ENCODE results near the gene FSHR.

The FSHR gene

DNA sequence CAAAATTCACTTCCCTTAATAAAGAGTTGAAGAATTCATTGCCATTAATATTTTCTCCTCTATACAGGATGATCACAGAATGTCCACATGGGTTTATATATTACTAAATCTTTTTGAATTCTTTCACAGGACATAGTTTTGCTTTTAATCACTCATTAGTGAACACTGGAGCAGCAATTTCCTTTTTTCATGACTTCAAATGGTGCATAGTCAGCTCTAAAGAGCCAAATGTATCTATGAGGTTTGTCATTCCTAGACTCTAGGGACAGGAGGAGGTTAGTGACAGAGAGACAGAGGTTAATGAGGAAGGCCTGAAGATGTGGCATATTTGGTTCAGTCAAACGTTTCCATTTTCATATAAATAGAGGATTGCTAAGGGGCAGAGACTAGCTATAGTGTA, 111.8 kb downstream of the FSHR start:
- Histone ChIP-seq H3K27ac (ENCODE audit: low read depth, low read length) (no peak overlapping the region), H2AK5ac (ENCODE audit: low read length) (no peak overlapping the region), H3K4me2 (ENCODE audit: low read length) (no peak overlapping the region), H2BK120ac (ENCODE audit: insufficient read depth, low read length, poor library complexity) (no peak overlapping the region), H3K23ac (ENCODE audit: low read length) (no peak overlapping the region), H3K27me3 (ENCODE audit: insufficient read depth, low read length) (no peaks in the 10 kb centered on the region), H3K36me3 (ENCODE audit: control insufficient read depth in 1 of 2, insufficient read depth in 2 of 2, low read length in 2 of 2) (no peaks in the 10 kb centered on the region), H3K14ac (ENCODE audit: low read length) (no peak overlapping the region), H4K12ac (ENCODE audit: low read depth, low read length) (no peak overlapping the region), H2BK5ac (ENCODE audit: low read depth, low read length, poor library complexity) (no peak overlapping the region), H3K9ac (ENCODE audit: low read length) (no peak overlapping the region), H3K4me1 (ENCODE audit: control insufficient read depth in 1 of 2, insufficient read depth in 2 of 2, low read length in 2 of 2) (no peaks in the 10 kb centered on the region), H3K79me1 (ENCODE audit: low read length) (no peaks in the 10 kb centered on the region), H3K18ac (ENCODE audit: low read length) (no peak overlapping the region), H4K8ac (ENCODE audit: low read depth, low read length) (no peak overlapping the region), H2AFZ (ENCODE audit: insufficient read depth, low read length, poor library complexity) (no peak overlapping the region), H4K91ac (ENCODE audit: low read depth, low read length) (no peak overlapping the region), H3K9me3 (ENCODE audit: insufficient read depth, low read depth, low read length) (no peaks in the 10 kb centered on the region), H2BK12ac (ENCODE audit: low read length) (no peak overlapping the region), H3K79me2 (ENCODE audit: control insufficient read depth, insufficient read depth, low read length, poor library complexity) (no peaks in the 10 kb centered on the region), H3K4ac (ENCODE audit: low read depth, low read length) (no peak overlapping the region), H3K4me3 (ENCODE audit: low read depth, low read length) (no peak overlapping the region)
- no CpG with 5 or more reads among the region's 1 CpG for WGBS (ENCODE audit: extremely low coverage, insufficient coverage, insufficient read length)
- DNase-seq, result no peak

DNA sequence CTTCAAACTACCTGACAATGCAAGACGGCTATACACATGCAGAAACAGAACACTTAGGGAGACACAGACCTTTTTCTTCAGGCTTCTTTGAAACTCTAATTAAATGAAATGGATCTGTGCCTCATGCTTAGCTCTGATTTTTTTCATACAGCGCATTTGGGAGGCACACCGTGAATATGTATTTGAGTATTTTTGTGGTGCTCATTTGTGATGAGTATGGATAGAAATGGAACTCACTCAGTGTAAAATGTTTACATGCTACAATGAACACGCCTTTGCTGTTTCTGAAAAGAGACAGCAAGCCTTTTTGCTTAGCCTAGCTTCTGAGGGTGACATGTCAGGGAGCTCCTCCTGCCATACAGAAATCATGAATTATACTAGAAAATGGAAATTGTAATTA, 113.3 kb downstream of the FSHR start:
- no peak for DNase-seq
- no peak overlapping the region for H4K91ac ChIP-seq (ENCODE audit: low read depth, low read length)
- no peak overlapping the region for H3K4me2 ChIP-seq (ENCODE audit: low read length)
- no peak overlapping the region for H3K9ac ChIP-seq (ENCODE audit: low read length)
- H3K4me1 ChIP-seq (ENCODE audit: control insufficient read depth in 1 of 2, insufficient read depth in 2 of 2, low read length in 2 of 2), result no peaks in the 10 kb centered on the region
- no peak overlapping the region for H3K4ac ChIP-seq (ENCODE audit: low read depth, low read length)
- no peak overlapping the region for H3K14ac ChIP-seq (ENCODE audit: low read length)
- H3K9me3 ChIP-seq (ENCODE audit: insufficient read depth, low read depth, low read length), result no peaks in the 10 kb centered on the region
- WGBS (ENCODE audit: extremely low coverage, insufficient coverage, insufficient read length), result no CpG with 5 or more reads among the region's 4 CpGs
- no peak overlapping the region for H4K8ac ChIP-seq (ENCODE audit: low read depth, low read length)
- no peaks in the 10 kb centered on the region for H3K79me1 ChIP-seq (ENCODE audit: low read length)
- H4K12ac ChIP-seq (ENCODE audit: low read depth, low read length), result no peak overlapping the region
- no peak overlapping the region for H2AK5ac ChIP-seq (ENCODE audit: low read length)
- no peaks in the 10 kb centered on the region for H3K27me3 ChIP-seq (ENCODE audit: insufficient read depth, low read length)
- H3K36me3 ChIP-seq (ENCODE audit: control insufficient read depth in 1 of 2, insufficient read depth in 2 of 2, low read length in 2 of 2), result no peaks in the 10 kb centered on the region
- H3K27ac ChIP-seq (ENCODE audit: low read depth, low read length), result no peak overlapping the region
- H3K79me2 ChIP-seq (ENCODE audit: control insufficient read depth, insufficient read depth, low read length, poor library complexity), result no peaks in the 10 kb centered on the region
- H2BK12ac ChIP-seq (ENCODE audit: low read length), result no peak overlapping the region
- H2AFZ ChIP-seq (ENCODE audit: insufficient read depth, low read length, poor library complexity), result no peak overlapping the region
- no peak overlapping the region for H3K18ac ChIP-seq (ENCODE audit: low read length)
- no peak overlapping the region for H2BK120ac ChIP-seq (ENCODE audit: insufficient read depth, low read length, poor library complexity)
- no peak overlapping the region for H3K23ac ChIP-seq (ENCODE audit: low read length)
- H3K4me3 ChIP-seq (ENCODE audit: low read depth, low read length), result no peak overlapping the region
- no peak overlapping the region for H2BK5ac ChIP-seq (ENCODE audit: low read depth, low read length, poor library complexity)

DNA sequence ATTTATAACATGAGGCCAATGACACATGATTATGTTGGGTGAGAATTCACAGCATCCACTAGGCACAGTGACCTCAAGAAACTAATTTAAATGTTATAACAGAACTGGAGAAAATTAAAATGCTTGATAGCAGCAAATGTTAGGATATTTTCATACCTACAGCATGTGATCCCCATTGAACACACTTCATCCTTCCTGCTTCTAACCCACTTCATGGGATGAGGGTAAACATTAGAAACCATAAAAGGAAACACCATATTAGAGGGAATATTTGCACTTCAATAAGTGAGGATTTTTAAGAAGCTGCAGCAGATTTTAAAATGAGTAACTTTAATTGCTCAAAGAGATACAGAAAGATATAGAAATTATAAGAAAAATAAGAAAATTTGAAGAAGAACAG, 117.1 kb downstream of the FSHR start:
- no peak overlapping the region for H3K4me3 ChIP-seq (ENCODE audit: low read depth, low read length)
- no peak overlapping the region for H3K18ac ChIP-seq (ENCODE audit: low read length)
- H3K79me2 ChIP-seq (ENCODE audit: control insufficient read depth, insufficient read depth, low read length, poor library complexity), result no peaks in the 10 kb centered on the region
- H4K91ac ChIP-seq (ENCODE audit: low read depth, low read length), result no peak overlapping the region
- H2BK5ac ChIP-seq (ENCODE audit: low read depth, low read length, poor library complexity), result no peak overlapping the region
- no peak overlapping the region for H4K8ac ChIP-seq (ENCODE audit: low read depth, low read length)
- H3K4me2 ChIP-seq (ENCODE audit: low read length), result no peak overlapping the region
- H2AFZ ChIP-seq (ENCODE audit: insufficient read depth, low read length, poor library complexity), result no peak overlapping the region
- no peak overlapping the region for H3K14ac ChIP-seq (ENCODE audit: low read length)
- no peak overlapping the region for H3K4ac ChIP-seq (ENCODE audit: low read depth, low read length)
- no peaks in the 10 kb centered on the region for H3K4me1 ChIP-seq (ENCODE audit: control insufficient read depth in 1 of 2, insufficient read depth in 2 of 2, low read length in 2 of 2)
- H4K12ac ChIP-seq (ENCODE audit: low read depth, low read length), result no peak overlapping the region
- no peaks in the 10 kb centered on the region for H3K27me3 ChIP-seq (ENCODE audit: insufficient read depth, low read length)
- no peak overlapping the region for H3K23ac ChIP-seq (ENCODE audit: low read length)
- no peaks in the 10 kb centered on the region for H3K9me3 ChIP-seq (ENCODE audit: insufficient read depth, low read depth, low read length)
- no peak overlapping the region for H2AK5ac ChIP-seq (ENCODE audit: low read length)
- no peak overlapping the region for H3K9ac ChIP-seq (ENCODE audit: low read length)
- H2BK12ac ChIP-seq (ENCODE audit: low read length), result no peak overlapping the region
- no peak overlapping the region for H2BK120ac ChIP-seq (ENCODE audit: insufficient read depth, low read length, poor library complexity)
- no peaks in the 10 kb centered on the region for H3K79me1 ChIP-seq (ENCODE audit: low read length)
- H3K27ac ChIP-seq (ENCODE audit: low read depth, low read length), result no peak overlapping the region
- H3K36me3 ChIP-seq (ENCODE audit: control insufficient read depth in 1 of 2, insufficient read depth in 2 of 2, low read length in 2 of 2), result no peaks in the 10 kb centered on the region
- DNase-seq, result no peak

DNA sequence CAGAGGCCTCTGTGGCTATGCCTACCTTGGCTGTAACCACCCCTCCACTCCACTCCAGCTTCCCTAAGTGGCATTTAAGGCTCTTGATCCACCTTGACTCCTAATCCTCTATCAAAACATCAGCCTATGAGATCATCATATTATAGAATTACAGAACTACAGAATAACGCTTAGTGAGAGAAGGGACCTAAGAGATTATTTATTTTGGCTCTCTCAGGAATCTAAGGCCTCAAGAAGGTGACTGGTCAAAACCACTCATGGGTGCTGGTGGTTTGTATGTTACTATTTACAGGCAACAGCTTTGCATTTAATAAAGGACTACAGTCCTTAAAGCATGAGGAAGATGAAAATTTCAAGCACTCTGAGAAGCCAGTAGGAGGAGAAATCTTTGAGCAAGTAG, 118.8 kb downstream of the FSHR start:
- Histone ChIP-seq H2BK12ac (ENCODE audit: low read length) (no peak overlapping the region), H3K4me2 (ENCODE audit: low read length) (no peak overlapping the region), H3K27me3 (ENCODE audit: insufficient read depth, low read length) (no peaks in the 10 kb centered on the region), H3K9me3 (ENCODE audit: insufficient read depth, low read depth, low read length) (no peaks in the 10 kb centered on the region), H3K79me2 (ENCODE audit: control insufficient read depth, insufficient read depth, low read length, poor library complexity) (no peaks in the 10 kb centered on the region), H3K18ac (ENCODE audit: low read length) (no peak overlapping the region), H2AFZ (ENCODE audit: insufficient read depth, low read length, poor library complexity) (no peak overlapping the region), H3K9ac (ENCODE audit: low read length) (no peak overlapping the region), H4K8ac (ENCODE audit: low read depth, low read length) (no peak overlapping the region), H3K14ac (ENCODE audit: low read length) (no peak overlapping the region), H2BK5ac (ENCODE audit: low read depth, low read length, poor library complexity) (no peak overlapping the region), H3K27ac (ENCODE audit: low read depth, low read length) (no peak overlapping the region), H4K12ac (ENCODE audit: low read depth, low read length) (no peak overlapping the region), H3K79me1 (ENCODE audit: low read length) (no peaks in the 10 kb centered on the region), H4K91ac (ENCODE audit: low read depth, low read length) (no peak overlapping the region), H2BK120ac (ENCODE audit: insufficient read depth, low read length, poor library complexity) (no peak overlapping the region), H2AK5ac (ENCODE audit: low read length) (no peak overlapping the region), H3K36me3 (ENCODE audit: control insufficient read depth in 1 of 2, insufficient read depth in 2 of 2, low read length in 2 of 2) (no peaks in the 10 kb centered on the region), H3K4ac (ENCODE audit: low read depth, low read length) (no peak overlapping the region), H3K23ac (ENCODE audit: low read length) (no peak overlapping the region), H3K4me3 (ENCODE audit: low read depth, low read length) (no peak overlapping the region), H3K4me1 (ENCODE audit: control insufficient read depth in 1 of 2, insufficient read depth in 2 of 2, low read length in 2 of 2) (no peaks in the 10 kb centered on the region)
- no CpG with 5 or more reads among the region's 1 CpG for WGBS (ENCODE audit: extremely low coverage, insufficient coverage, insufficient read length)
- no peak for DNase-seq
